Measurements from ENCODE around the gene NFATC1. TPM values are rescaled to one million over a fixed set of nuclear protein-coding genes. Genes with fewer than 3 reads are reported as not detected.

The NFATC1 gene
- total and polyA plus RNA-seq, 3 experiments from 2014 or later, result 36.7 to 46.7 (median 45.9) TPM

DNA sequence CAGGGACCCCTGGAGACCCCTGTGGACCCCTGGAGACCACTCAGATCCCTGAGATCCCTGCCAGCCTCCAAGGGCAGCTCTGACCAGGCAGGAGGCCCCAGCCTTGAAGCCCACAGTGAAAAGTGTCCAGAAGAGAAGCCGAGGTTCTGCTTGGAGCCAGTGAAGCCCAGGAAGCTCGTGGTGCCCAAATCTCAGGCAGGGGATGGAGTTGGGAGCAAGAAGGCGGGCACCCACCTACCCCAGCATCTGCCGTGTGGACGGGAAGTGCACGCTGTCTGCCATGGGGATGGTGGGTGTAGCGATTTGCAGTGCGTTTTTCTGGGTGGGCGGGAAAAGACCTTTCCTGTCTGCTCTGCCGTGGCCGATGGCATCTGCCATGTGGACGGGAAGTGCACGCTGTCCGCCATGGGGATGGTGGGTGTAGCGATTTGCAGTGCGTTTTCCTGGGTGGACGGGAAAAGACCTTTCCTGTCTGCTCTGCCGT lies 163.2 kb downstream of the NFATC1 start:
- H3K4me1 Mint-ChIP-seq, result no peaks in the 10 kb centered on the region
- no peaks in the 10 kb centered on the region for H3K36me3 Mint-ChIP-seq
- no peak overlapping the region for H3K4me3 Mint-ChIP-seq
- Histone ChIP-seq H3K27me3 (ENCODE audit: insufficient read depth, low read length, poor library complexity, severe bottlenecking) (no peaks in the 10 kb centered on the region), H3K9me3 (ENCODE audit: low read length) (no peaks in the 10 kb centered on the region), H3K36me3 (ENCODE audit: insufficient read depth, low read length) (no peaks in the 10 kb centered on the region), H3K27ac (ENCODE audit: low read depth, low read length) (no peak overlapping the region), H3K4me1 (ENCODE audit: insufficient read depth, low read length) (no peaks in the 10 kb centered on the region), H3K4me3 (ENCODE audit: low read length) (no peak overlapping the region)
- peaks cover 0 to 2% (median 0%) of the 10 kb centered on the region in 5 donors for H3K9me3 Mint-ChIP-seq
- no peak overlapping the region for H3K27ac Mint-ChIP-seq
- no peaks in the 10 kb centered on the region for H3K27me3 Mint-ChIP-seq
- ChIA-PET POLR2A (no interaction called here), CTCF (no interaction called here)
- no peak for DNase-seq

DNA sequence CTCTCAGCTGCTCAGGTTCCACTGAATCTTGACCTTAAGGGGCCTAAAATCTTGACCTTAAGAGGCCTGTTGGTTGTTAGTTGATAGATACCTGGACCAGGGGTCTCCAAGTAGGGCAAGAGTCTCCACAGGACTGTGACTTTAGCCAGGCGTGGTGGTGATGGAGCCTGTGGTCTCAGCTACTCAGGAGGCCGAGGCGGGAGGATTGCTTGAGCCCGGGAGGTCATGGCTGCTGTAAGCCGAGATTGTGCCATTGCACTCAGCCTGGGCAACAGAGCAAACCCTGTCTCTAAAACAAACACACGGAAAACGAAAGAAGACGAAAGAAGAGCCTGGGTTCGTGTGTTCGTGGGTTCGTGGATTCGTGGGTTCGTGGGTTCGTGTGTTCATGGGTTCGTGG lies 163.7 kb downstream of the NFATC1 start:
- Histone ChIP-seq H3K27me3 (ENCODE audit: insufficient read depth, low read length, poor library complexity, severe bottlenecking) (no peaks in the 10 kb centered on the region), H3K27ac (ENCODE audit: low read depth, low read length) (no peak overlapping the region), H3K4me1 (ENCODE audit: insufficient read depth, low read length) (no peaks in the 10 kb centered on the region), H3K36me3 (ENCODE audit: insufficient read depth, low read length) (no peaks in the 10 kb centered on the region), H3K4me3 (ENCODE audit: low read length) (no peak overlapping the region), H3K9me3 (ENCODE audit: low read length) (no peaks in the 10 kb centered on the region)
- ChIA-PET POLR2A (no interaction called here), CTCF (no interaction called here)
- Mint-ChIP-seq H3K36me3 (no peaks in the 10 kb centered on the region), H3K4me3 (no peak overlapping the region), H3K9me3 (peaks cover 0 to 2% (median 0%) of the 10 kb centered on the region in 5 donors), H3K27me3 (no peaks in the 10 kb centered on the region), H3K27ac (peak overlapping the region in 1 of 8 donors; percentile 42), H3K4me1 (no peaks in the 10 kb centered on the region)
- no peak for DNase-seq

DNA sequence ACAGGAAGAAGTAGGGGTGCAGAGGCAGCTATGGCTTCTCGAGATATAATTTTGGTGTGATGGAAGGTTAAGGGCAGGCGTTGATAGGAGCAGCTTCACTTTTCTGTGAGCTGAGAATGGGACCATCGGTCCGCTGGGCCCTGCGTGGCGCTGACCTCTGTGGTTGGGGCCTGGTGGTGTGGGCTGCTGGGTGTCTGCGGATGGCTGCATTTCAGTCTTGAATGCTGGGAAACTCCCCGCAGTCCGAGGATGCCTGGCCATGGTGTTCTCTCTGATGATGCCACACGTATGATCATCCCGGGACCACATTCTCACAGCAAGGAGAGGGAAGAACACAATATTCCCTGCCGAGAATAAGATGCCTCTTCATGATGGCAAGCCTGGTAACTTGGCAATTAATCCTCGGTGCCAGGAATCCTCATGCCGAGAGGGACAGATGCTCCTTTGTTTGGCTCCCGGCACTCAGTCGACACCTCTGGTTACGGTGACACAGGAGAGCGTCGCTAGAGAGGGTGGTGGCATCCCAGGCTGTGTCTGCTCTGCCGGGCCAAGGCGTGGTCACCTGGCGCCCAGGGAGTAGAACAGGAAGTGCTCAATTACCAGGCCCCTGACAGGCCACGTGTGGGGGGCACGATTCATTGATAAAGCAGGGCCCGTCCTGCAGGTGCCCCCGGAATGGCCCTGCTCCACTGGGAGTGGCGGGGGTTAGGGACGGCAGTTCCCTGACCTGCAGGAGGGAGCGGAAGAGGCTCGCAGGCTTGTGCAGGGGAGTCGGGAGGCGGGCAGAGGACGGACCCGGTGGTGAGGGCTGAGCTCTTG lies 164.5 kb downstream of the NFATC1 start:
- H3K9me3 Mint-ChIP-seq, result peaks cover 0 to 2% (median 0%) of the 10 kb centered on the region in 5 donors
- Histone ChIP-seq H3K9me3 (ENCODE audit: low read length) (no peaks in the 10 kb centered on the region), H3K4me3 (ENCODE audit: low read length) (no peak overlapping the region), H3K4me1 (ENCODE audit: insufficient read depth, low read length) (no peaks in the 10 kb centered on the region), H3K27ac (ENCODE audit: low read depth, low read length) (no peak overlapping the region), H3K27me3 (ENCODE audit: insufficient read depth, low read length, poor library complexity, severe bottlenecking) (no peaks in the 10 kb centered on the region), H3K36me3 (ENCODE audit: insufficient read depth, low read length) (no peaks in the 10 kb centered on the region)
- POLR2A ChIA-PET, result no interaction called here
- CTCF ChIA-PET, result no interaction called here
- no peak overlapping the region for H3K4me3 Mint-ChIP-seq
- DNase-seq, result peak in 1 of 5 donors; percentile 25
- no peaks in the 10 kb centered on the region for H3K27me3 Mint-ChIP-seq
- no peaks in the 10 kb centered on the region for H3K4me1 Mint-ChIP-seq
- no peaks in the 10 kb centered on the region for H3K36me3 Mint-ChIP-seq
- H3K27ac Mint-ChIP-seq, result peak overlapping the region in 1 of 8 donors; percentile 33

DNA sequence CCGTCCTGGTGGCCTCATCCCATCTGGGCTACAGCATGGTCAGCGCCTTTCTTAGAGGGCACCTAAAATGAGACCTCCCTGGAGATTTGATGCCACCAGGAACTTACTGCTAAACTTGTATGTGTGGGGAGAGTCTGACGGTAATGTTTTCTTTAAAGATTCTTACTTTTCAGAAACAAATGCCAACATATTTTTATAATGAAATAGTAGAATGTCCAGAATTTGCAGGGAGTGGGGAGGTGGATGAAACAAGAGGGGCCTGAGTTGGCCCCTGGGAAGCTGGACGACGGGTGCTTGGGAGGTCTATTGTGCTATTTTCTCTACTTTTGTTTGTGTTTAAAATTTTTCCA lies 165.1 kb downstream of the NFATC1 start:
- H3K36me3 Mint-ChIP-seq, result no peaks in the 10 kb centered on the region
- no peak overlapping the region for H3K27ac ChIP-seq (ENCODE audit: low read depth, low read length)
- ChIA-PET POLR2A (no interaction called here), CTCF (no interaction called here)
- no peak overlapping the region for H3K4me3 Mint-ChIP-seq
- H3K9me3 Mint-ChIP-seq, result peaks cover 0 to 2% (median 0%) of the 10 kb centered on the region in 5 donors
- H3K27me3 Mint-ChIP-seq, result no peaks in the 10 kb centered on the region
- no peak for DNase-seq
- H3K4me1 Mint-ChIP-seq, result no peaks in the 10 kb centered on the region
- no peak overlapping the region for H3K4me3 ChIP-seq (ENCODE audit: low read length)
- no peaks in the 10 kb centered on the region for H3K27me3 ChIP-seq (ENCODE audit: insufficient read depth, low read length, poor library complexity, severe bottlenecking)
- H3K4me1 ChIP-seq (ENCODE audit: insufficient read depth, low read length), result no peaks in the 10 kb centered on the region
- no peak overlapping the region for H3K27ac Mint-ChIP-seq
- no peaks in the 10 kb centered on the region for H3K9me3 ChIP-seq (ENCODE audit: low read length)
- H3K36me3 ChIP-seq (ENCODE audit: insufficient read depth, low read length), result no peaks in the 10 kb centered on the region

DNA sequence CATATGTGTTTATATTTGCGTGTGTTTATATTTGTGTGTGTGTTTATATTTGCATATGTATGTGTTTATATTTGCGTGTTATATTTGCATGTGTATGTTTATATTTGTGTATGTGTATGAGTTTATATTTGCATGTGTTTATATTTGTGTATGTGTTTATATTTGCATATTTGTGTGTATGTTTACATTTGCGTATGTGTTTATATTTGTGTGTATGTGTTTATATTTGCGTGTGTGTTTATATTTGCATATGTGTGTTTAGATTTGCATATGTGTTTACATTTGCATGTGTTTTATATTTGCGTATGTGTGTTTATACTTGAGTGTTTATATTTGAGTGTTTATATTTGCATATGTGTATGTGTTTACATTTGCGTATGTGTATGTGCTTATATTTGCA lies 168.2 kb downstream of the NFATC1 start:
- no peaks in the 10 kb centered on the region for H3K27me3 ChIP-seq (ENCODE audit: insufficient read depth, low read length, poor library complexity, severe bottlenecking)
- no peak for DNase-seq
- H3K4me1 ChIP-seq (ENCODE audit: insufficient read depth, low read length), result no peaks in the 10 kb centered on the region
- H3K9me3 Mint-ChIP-seq, result no peaks in the 10 kb centered on the region
- no peak overlapping the region for H3K27ac ChIP-seq (ENCODE audit: low read depth, low read length)
- no peaks in the 10 kb centered on the region for H3K4me1 Mint-ChIP-seq
- no peak overlapping the region for H3K27ac Mint-ChIP-seq
- H3K27me3 Mint-ChIP-seq, result peaks cover 3 to 6% of the 10 kb centered on the region in 2 donors
- no peaks in the 10 kb centered on the region for H3K36me3 ChIP-seq (ENCODE audit: insufficient read depth, low read length)
- H3K9me3 ChIP-seq (ENCODE audit: low read length), result no peaks in the 10 kb centered on the region
- no peak overlapping the region for H3K4me3 Mint-ChIP-seq
- CTCF ChIA-PET, result no interaction called here
- H3K4me3 ChIP-seq (ENCODE audit: low read length), result no peak overlapping the region
- H3K36me3 Mint-ChIP-seq, result no peaks in the 10 kb centered on the region
- POLR2A ChIA-PET, result no interaction called here

DNA sequence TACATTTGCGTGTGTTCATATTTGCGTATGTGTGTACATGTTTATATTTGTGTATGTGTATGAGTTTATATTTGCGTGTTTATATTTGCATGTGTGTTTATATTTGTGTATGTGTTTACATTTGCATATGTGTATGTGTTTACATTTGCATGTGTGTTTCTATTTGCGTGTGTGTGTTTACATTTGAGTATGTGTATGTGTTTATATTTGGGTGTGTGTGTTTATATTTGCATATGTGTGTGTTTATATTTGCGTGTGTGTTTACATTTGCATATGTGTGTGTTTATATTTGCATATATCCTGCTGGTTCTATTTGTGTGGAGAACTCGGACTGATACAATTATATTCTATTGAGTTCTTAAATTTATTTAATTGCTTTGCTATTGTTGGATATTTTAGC lies 168.7 kb downstream of the NFATC1 start:
- Histone ChIP-seq H3K9me3 (ENCODE audit: low read length) (no peaks in the 10 kb centered on the region), H3K27ac (ENCODE audit: low read depth, low read length) (no peak overlapping the region), H3K27me3 (ENCODE audit: insufficient read depth, low read length, poor library complexity, severe bottlenecking) (no peaks in the 10 kb centered on the region), H3K4me3 (ENCODE audit: low read length) (no peak overlapping the region), H3K36me3 (ENCODE audit: insufficient read depth, low read length) (no peaks in the 10 kb centered on the region), H3K4me1 (ENCODE audit: insufficient read depth, low read length) (no peaks in the 10 kb centered on the region)
- Mint-ChIP-seq H3K4me1 (no peaks in the 10 kb centered on the region), H3K36me3 (no peaks in the 10 kb centered on the region), H3K27ac (no peak overlapping the region), H3K9me3 (no peaks in the 10 kb centered on the region), H3K27me3 (peaks cover 3 to 6% of the 10 kb centered on the region in 2 donors), H3K4me3 (no peak overlapping the region)
- no peak for DNase-seq
- ChIA-PET POLR2A (no interaction called here), CTCF (no interaction called here)

DNA sequence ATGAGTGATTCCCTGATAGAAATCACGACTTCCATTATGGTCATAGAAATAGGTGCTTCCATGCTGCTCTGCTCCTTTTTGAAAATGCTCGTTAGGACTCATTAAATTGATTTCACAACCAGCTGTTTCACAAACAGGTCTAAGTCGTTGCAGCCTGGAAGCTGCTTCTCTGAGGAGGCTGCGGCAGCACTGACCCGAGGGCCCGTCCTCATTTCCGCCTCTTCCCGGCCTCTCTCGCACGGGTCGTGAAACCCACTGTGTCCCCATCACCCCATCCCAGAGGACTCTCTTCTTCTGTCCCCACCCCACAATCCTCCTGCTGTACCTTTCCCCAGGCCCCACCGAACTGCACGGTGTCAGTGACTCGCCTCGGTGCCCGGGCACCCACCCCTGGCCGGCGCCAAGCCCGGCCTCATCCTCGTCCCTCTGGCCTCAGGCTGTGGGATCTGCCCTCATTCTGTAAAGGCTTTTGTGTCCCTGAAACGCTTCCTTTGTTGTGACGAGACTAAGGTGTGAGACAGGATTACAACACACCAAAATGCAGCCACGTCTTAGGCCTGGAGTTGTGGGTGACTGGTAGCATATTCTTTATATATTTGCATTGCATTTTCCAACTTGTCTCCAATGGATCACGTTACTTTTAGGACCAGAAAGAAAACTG lies 171.2 kb downstream of the NFATC1 start:
- Histone ChIP-seq H3K4me1 (ENCODE audit: insufficient read depth, low read length) (no peaks in the 10 kb centered on the region), H3K9me3 (ENCODE audit: low read length) (no peaks in the 10 kb centered on the region), H3K4me3 (ENCODE audit: low read length) (no peak overlapping the region), H3K27ac (ENCODE audit: low read depth, low read length) (no peak overlapping the region), H3K36me3 (ENCODE audit: insufficient read depth, low read length) (no peaks in the 10 kb centered on the region), H3K27me3 (ENCODE audit: insufficient read depth, low read length, poor library complexity, severe bottlenecking) (no peaks in the 10 kb centered on the region)
- DNase-seq, result peak in 1 of 5 donors; percentile 24
- POLR2A ChIA-PET, result interaction anchor here (0.6 kb wide), 1 partner anchor 240 kb away, joined by 3 read pairs; no protein-coding TSS in a partner anchor
- H3K36me3 Mint-ChIP-seq, result no peaks in the 10 kb centered on the region
- H3K27ac Mint-ChIP-seq, result no peak overlapping the region
- CTCF ChIA-PET, result no interaction called here
- H3K4me3 Mint-ChIP-seq, result no peak overlapping the region
- peaks cover 0 to 4% (median 3%) of the 10 kb centered on the region in 5 donors for H3K9me3 Mint-ChIP-seq
- no peaks in the 10 kb centered on the region for H3K4me1 Mint-ChIP-seq
- H3K27me3 Mint-ChIP-seq, result peaks cover 6 to 9% of the 10 kb centered on the region in 2 donors

DNA sequence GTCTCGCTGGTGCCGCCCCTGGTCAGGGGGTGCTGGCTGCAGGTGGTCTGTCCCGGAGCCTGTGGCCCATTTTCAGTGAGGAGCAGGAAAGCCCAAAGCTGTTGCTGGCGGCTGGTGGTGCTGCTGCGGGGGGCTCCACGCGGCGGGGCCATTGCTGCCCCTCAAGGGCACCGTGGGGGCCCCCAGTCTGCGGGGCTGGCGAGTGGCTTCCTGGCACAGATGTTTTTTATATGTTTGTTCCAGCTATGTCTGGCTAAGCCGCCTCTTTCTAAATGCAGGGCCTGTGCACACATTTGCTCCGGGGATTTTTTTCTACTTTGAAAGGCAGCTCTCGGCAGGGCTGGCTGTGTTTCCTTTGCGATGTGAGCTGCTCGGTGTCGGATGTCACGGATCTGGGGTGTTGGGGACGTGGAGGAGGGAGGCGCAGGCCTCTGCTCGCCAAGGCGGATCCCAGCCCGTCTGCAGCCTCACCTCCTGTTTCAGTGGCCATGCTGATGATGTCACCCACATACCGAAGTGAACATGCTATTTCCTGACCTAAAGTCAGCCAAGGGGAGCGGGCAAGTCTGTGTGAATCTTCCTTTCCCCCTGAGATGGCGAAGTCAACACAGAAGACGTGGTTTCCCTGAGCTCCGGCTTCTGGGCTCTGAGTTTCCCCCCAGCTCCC lies 171.9 kb downstream of the NFATC1 start:
- Histone ChIP-seq H3K4me3 (ENCODE audit: low read length) (no peak overlapping the region), H3K27me3 (ENCODE audit: insufficient read depth, low read length, poor library complexity, severe bottlenecking) (no peaks in the 10 kb centered on the region), H3K36me3 (ENCODE audit: insufficient read depth, low read length) (no peaks in the 10 kb centered on the region), H3K9me3 (ENCODE audit: low read length) (no peaks in the 10 kb centered on the region), H3K4me1 (ENCODE audit: insufficient read depth, low read length) (no peaks in the 10 kb centered on the region), H3K27ac (ENCODE audit: low read depth, low read length) (no peak overlapping the region)
- Mint-ChIP-seq H3K4me1 (no peaks in the 10 kb centered on the region), H3K27ac (no peak overlapping the region), H3K36me3 (peaks cover 0 to 6% (median 0%) of the 10 kb centered on the region in 3 donors), H3K4me3 (no peak overlapping the region), H3K9me3 (peaks cover 4 to 10% (median 9%) of the 10 kb centered on the region in 5 donors), H3K27me3 (peaks cover 8 to 9% of the 10 kb centered on the region in 2 donors)
- peak in 1 of 5 donors; percentile 19 for DNase-seq
- CTCF ChIA-PET, result no interaction called here
- POLR2A ChIA-PET, result no interaction called here

Measured in CD8-positive, alpha-beta memory T cell (primary cell).